ENCODE results near the gene BHLHE41.

The BHLHE41 gene

DNA sequence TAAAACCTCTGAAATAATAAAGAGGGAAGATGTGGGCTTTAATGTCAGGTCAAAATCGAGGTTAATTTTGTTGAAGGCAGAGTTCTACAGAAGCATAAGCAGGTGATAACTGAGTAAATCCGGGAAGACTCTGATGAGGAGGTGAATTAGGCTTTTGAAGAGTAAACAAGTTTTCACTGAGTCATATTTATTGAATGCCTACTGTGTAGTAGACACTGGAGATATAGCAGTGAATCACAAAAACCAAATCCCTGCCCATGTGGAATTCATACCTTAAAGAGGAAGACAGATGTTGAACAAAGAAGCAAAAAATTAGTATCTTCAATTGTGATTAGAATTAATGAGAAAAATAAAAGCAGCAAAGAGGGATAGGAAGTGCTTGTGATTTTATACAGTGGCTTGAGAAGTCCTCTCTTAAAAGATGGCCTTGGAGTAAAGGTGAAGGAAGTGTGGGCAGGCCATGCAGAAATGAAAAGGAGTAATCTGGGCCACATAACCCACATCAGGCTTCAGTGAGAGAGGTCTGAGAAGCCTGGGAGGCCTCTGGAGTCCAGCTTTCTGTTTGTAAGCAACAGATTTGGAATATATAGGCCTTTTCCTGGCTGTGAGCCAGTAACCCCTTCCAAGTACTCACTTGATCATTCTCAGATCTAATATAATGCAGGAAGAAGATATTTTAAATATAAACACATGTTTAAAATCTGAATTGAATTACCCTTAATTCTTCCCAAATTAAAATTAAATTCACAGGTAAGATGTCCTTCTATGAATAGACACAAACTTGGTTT is 46.7 kb downstream of the BHLHE41 start:
- DNase-seq (ENCODE audit: low read depth in 2 of 2) = no peak
